Kasumi-1 (cell line): ENCODE data around the gene ZNF879.

Experiments
- DNase-seq, 2 experiments: peaks; one replicate each; lab custom pipeline; 2025; lab: John Stamatoyannopoulos, UW

Gene ZNF879

GRCh38 chr5:179023528-179024189, at the start of gene ZNF879:
TSS of gene ZNF879 (plus strand) at chr5:179023804. CDS start at chr5:179025005, 1,201 bp downstream.
- DNase-seq, result peak; percentile 90 to 93

GRCh38 chr5:178981381-178981780, 42.2 kb upstream of the ZNF879 start:
- no peak for DNase-seq

DNA sequence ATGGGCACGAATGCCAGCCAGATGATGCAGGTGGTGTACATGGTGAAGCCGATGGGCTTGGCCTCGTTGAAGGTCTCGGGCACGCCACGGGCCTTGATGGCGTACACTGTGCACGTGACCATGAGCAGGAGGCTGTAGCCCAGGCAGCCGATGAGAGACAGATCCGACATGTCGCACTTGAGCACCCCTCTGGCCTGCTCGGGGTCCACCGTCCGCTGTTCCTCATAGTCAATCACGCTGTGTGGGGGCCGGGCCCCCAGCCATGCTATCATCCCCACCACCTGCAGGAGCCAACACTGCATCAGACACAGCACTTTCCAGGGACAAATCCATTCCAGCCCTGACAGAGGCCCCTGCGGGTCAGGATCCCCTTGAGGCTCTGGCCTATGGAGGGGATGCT, 40.7 kb upstream of the ZNF879 start:
- DNase-seq, result no peak

DNA sequence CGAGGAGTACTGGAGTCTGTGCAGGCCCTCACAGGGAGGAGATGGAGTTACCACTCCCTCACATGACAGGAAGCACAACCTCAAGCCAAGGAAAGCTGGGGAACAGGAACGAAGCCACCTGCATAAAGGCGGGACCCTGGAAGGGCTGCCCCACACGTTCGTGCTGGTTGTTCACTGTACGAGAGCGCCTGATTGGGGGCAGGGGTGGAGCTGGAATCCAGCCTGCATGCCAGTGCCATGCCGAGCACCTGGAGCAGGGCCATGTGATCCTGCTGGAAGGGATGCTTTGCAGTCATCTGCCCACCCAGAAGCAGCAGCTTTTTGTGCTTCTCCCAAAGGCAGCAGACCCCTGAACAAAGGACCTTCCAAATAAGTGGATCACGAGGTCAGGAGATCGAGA, 39.9 kb upstream of the ZNF879 start:
- no peak for DNase-seq

DNA sequence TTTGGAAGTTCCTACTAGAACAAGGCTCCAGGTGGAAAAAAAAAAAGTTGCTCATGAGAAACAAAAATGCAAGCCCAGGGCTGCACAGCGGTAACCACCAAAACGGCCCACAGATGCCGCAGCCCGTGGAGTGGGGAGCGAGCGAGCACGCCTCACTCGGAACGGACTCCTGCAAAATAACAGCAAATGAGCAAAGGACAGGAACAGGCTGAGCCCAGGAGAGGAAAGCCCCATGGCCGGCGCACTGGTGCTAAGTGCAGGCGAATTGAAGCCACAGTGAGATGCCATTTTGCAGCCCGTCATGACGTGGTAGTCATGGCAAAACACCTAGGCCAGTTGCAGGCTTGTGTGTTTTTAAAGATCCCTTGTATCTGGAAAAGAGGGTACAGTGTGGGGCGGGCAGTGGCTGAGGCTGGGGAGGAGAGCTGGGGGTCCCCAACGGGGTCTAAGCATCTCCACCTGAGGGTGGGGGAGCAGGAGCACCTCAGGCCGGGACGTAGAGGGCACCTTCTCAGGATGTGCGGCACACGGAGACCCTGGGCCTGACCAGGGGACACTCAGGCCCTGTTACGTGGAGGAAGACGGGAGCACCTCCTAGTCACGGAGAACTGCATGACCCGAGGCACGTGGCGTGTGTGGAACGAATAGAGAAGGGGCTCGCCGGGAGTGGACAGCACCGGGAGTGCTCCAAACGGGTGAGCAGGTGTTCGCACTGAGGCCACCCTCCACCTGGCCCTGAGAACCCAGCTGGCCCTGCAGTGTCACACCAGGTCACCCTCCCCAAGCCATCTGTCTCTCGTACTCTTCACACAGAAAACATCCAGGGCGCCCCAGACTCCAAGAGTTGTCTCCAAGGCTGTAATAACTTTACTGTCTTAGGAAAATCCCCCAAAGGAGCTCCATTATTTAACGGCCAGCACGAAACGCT, 39.2 kb upstream of the ZNF879 start:
- no peak for DNase-seq

- no peak for DNase-seq
These were observed 37.2 kb upstream of the ZNF879 start for GRCh38 chr5:178986326-178986960.

GRCh38 chr5:178988436-178989220, 35.0 kb upstream of the ZNF879 start:
- no peak for DNase-seq

DNA sequence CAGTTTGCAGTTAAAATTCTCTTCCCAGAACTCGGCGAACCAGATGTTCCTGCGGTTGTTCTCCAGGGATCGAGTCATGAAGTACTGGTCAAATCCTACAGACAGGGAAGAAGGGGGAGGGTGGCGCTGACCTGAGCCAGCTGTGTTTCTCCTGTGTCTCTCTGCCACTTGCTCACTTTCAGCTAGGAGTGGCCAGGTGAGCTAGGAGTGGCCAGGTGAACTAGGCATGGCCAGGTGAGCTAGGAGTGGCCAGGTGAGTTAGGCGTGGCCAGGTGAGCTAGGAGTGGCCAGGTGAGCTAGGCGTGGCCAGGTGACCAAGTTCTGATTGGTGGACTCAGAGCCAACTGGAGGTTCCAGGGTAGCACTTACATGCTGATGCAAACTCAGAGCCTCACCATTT, 34.3 kb upstream of the ZNF879 start:
- no peak for DNase-seq

DNA sequence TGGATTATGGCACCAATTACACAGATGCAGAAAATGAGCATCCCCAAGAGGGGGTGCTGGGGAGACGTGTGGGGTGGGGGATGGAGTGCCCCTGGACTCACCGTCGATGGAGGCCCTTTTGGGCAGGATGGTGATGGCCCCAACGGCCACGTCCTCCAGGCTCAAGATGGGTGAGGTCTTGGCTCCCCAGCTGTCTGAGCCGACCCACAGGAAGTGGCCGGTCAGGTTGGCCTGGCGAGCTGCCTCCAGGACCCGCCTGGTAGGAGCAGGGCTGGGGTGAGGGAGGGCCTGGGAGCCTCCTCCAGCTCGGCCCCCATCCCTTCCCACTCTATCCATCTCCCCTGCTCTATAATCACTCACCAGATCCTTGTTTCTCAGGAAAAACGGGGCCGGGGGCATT, 33.1 kb upstream of the ZNF879 start:
- no peak for DNase-seq

DNA sequence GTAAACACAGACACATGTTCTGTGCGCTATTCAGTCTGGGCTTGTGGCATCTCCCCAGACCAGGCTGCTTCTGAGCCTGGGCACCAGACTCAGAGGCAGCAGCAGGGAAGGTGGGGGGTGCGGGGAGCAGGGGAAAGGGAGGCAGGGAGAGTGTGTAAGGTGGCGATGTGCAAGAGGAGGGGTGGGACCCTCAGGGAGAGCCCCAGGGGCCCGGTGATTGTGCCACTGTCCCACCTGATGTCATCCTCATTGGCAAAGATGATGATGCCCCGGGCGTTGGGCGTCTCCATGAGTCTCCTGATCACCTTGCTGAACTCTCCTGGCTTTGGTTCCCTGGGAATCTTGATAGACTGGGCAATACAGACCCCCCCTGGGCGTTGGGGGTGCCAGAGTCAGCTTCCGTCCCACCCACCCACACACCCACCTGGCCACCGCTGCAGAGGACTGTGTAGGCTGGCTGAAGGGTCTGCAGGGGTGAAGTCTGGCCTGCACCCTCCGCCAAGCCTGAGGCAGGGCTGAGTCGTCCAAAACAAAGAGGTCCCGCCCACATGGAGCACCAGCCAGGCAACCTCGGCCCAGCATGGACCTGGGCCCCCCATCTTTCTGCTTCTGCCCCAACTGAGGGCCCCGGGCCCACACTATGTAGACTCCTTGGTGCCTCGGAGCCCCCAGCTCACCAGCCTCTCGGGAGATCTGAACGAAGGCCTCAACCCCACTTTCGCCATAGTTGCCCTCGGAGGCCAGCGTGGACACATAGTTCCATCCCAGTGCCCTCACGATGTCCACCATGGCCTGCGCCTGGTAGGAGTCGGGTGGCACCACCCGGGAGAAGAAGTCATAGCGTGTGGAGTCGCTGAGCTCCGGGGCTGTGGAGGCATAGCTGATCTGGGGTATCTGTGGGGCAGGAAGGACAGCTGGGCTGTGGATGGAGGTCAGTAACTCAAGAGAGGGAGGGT, 32.1 kb upstream of the ZNF879 start:
- no peak for DNase-seq

DNA sequence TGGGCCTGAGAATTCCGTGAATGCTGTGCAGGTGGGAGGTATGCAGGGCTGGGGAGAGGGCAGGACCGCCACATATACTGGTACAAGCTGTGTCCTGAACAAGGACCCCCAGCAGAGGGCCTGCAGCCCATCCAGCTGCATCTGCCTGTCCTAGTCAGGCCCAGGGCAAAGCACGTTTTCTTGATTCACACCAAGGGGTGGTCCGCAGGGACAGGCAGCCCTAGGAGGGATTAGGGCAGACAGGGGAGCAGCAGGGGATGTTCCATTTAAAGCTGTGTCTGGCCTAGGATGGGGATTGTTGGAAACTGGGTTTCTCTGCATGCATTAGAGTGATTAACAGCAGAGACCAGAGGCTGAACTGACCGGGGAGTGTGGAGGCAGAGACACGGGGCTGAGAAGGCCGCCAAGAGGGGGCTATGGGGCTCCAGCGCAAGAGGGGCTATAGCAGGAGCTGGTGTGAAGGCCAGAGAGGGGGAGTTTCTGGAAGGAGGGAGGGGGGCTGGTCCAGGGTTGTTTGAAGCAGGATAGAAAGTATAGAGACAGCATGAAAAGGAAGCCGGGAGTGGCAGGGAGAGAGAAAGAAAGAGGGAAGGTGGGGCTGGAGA, 31.2 kb upstream of the ZNF879 start:
- no peak for DNase-seq

GRCh38 chr5:178993236-178993765, 30.3 kb upstream of the ZNF879 start:
- no peak for DNase-seq

DNA sequence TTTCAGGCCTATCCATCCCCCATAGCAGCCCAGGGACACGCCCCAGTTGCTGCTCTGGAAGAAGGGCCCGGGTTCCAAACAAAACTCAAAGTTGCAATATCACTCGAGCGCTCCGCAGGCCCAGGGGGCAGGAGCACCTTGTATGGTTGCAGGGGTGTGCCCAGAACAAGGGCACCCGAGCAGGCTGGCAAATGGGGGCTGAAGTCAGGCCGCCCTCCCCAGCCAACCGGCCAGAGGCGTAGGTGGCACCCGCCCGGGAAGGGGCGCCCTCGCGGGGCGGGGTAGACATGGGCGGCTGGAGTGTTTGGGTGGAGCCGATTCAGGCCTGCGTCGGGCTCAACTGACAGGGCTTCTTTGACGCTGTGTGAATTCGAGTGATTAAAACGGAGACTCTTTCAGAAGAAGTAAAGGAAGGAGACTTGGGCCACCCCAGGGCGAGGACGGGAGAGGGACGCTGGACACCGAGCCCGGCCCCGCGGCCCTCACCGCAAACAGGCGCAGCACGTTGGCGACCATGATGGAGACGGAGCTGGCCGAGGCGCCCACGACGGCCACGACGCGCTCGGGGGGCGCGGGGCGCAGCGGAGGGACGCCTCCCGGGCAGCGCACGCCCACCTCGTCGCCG, 29.5 kb upstream of the ZNF879 start:
- DNase-seq, result no peak

- DNase-seq, result no peak
These were observed 28.8 kb upstream of the ZNF879 start, which contains the start of gene GRM6 for GRCh38 chr5:178994580-178995340. TSS of gene GRM6 (minus strand) at chr5:178995320. CDS start at chr5:178994944, 376 bp downstream.

DNA sequence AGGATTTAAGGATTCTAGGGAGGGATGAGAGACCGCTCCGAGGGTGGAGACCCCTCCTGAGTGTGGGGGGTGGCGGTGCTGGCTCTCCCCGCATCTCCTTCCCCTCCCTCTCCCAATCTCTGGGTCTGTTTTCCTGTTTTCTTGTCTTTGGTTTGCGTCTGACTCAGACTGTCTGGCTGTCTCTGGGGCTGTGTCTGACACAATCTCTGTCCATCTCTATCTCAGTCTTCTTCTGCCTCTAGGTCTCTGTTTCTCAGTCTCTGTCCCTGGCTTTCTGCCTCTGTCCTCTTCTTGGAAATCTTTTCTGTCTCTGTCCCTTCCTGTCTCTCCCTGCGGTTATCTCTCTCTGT, 28.3 kb upstream of the ZNF879 start:
- DNase-seq, result no peak

DNA sequence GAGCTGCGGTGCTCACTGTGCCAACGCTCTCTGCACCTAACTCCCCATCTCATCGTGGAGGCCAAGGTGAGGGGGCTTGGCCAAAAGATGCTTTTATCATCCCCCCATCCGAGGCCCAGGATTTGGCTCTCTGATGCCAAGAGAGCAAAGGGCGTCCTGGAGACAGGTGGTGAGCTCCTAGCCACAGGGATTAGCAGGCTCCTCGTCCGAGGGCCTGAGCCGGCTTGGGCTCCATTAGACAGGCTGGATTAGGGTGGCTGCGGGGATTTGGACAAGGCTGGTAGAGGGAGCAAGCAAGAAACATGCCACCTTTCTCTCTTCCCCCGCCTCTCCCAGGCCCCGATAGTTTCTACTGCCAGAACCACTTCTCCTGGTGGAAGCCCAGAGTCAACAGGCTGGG, 27.4 kb upstream of the ZNF879 start:
- no peak for DNase-seq

DNA sequence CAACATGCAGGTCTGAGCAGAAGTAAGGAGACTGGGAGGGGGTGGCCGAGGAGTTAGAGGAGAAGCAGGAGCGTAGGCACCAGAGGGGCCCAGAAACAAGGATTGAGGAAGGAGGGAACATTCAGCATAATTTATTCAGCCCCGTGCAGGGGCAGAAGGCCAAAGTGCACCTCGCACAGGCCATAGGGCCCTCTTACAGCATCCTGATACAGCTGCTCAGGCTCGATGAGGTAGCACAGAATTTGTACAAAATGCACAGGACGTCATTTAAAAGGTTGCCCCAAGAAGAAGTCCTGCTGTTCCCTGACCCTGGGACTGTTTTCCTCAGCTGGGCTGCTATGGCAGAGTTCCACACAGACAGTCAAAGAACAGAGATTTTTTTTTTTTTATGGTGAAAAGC, 26.4 kb upstream of the ZNF879 start:
- no peak for DNase-seq

DNA sequence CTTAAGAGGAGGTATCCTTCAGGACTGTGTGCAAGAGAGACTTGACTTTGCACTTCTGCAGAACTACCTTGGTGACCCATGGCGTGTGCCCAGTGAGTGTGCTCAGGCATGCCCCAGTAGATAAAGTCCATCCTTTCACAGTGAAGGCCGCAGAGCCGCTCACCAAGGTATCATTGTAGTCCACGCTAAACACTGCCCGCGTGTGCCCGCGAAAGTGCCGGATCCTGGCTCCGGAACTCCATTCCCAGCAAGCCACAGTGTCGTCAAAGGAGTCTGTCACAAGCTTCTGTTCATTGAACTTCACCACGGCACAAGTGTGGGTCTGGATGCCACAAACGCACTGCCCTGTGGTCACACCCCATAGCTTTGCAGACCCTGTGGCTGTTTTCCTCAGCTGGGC, 25.2 kb upstream of the ZNF879 start:
- no peak for DNase-seq

DNA sequence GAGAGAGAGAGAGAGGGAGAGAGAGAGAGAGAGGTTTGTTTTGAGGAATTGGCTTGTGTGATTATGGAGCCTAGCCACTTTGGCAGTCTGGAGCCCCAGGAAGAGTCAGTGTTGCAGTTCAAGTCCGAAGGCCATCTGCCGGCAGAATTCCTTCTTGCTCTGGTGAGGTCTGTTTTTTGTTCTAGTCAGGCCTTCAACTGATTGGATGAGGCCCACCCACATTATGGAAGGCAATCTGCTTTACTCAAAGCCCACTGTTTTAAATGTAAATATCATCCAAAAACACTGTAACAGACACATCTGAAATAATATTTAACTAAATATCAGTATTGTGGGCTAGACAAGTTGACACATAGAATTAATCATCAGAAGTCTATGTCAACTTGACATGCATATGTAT, 17.0 kb upstream of the ZNF879 start:
- no peak for DNase-seq
